IPS-18a (cell line): ENCODE measurements around the gene MYH7.

Experiments used
- H3K27ac ChIP-seq: one replicate; pipeline ENCODE4 v1.5.1; 2013; ENCODE audit warnings: low read length
- H3K27me3 ChIP-seq: one replicate; pipeline ENCODE4 v1.6.1; 2013; ENCODE audit warnings: mild to moderate bottlenecking, low read length; ENCODE audit not compliant: control insufficient read depth, insufficient read depth
- H3K36me3 ChIP-seq: one replicate; pipeline ENCODE4 v1.6.1; 2013; ENCODE audit warnings: low read depth, low read length; ENCODE audit not compliant: control insufficient read depth
- H3K4me1 ChIP-seq: one replicate; pipeline ENCODE4 v1.6.1; 2013; ENCODE audit warnings: low read depth, low read length; ENCODE audit not compliant: control insufficient read depth
- H3K4me3 ChIP-seq: one replicate; pipeline ENCODE4 v1.5.1; 2013; ENCODE audit warnings: low read length
- H3K9ac ChIP-seq: one replicate; pipeline ENCODE4 v1.6.1; 2013; ENCODE audit warnings: mild to moderate bottlenecking, low read length, moderate library complexity
- H3K9me3 ChIP-seq: one replicate; pipeline ENCODE4 v1.6.1; 2013; ENCODE audit warnings: low read depth, low read length; ENCODE audit not compliant: control insufficient read depth

MYH7 gene

DNA sequence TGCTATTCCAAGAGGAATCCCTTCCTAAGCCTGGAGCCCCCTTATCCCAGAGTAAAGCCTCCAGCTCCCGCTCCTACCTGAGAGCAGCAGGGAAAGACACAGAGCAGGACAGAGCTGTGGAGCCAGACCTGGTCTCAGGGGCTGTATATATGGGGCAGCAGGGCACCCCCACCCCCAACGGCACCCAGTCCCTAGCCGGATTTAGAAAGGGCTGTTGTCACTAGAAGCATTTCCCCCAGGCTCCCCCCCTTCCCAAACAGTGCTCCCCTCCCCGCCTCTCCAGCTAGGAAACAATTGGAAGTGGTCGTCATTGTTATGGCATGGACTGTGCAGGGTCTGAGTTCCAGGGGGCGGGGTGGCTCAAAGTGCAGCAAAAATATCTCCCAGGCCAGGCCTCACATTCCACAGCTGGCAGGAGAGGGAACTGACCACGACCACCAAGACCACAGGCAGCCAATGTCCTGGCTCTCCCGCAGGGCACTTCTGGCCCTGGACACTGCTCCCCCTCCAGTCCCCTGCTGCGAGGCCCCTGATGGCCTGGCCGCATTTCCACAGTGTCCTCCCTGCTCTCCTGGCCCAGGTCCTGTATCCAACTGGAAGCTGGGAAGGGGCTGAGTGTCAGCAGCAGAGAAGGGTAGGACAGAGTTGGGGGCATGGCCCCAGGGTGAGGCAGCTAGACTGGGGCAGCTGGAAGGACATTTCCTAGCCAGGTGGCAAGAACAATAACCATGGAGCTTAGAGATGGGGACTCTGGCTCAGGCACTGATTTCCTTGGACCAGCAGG, at the start of gene MYH7:
TSS of gene MYH7 (minus strand) at position 118 of the 784 bp plus-strand sequence. CDS start 1,928 bp downstream, outside the sequence.
- Histone ChIP-seq H3K4me3 (no peak within 1 kb of the TSS), H3K27me3 (no peaks in the 10 kb centered on the region), H3K27ac (no peak within 1 kb of the TSS), H3K4me1 (peaks cover 11% of the 10 kb centered on the region), H3K36me3 (no peaks in the 10 kb centered on the region), H3K9me3 (no peaks in the 10 kb centered on the region), H3K9ac (no peak within 1 kb of the TSS)

DNA sequence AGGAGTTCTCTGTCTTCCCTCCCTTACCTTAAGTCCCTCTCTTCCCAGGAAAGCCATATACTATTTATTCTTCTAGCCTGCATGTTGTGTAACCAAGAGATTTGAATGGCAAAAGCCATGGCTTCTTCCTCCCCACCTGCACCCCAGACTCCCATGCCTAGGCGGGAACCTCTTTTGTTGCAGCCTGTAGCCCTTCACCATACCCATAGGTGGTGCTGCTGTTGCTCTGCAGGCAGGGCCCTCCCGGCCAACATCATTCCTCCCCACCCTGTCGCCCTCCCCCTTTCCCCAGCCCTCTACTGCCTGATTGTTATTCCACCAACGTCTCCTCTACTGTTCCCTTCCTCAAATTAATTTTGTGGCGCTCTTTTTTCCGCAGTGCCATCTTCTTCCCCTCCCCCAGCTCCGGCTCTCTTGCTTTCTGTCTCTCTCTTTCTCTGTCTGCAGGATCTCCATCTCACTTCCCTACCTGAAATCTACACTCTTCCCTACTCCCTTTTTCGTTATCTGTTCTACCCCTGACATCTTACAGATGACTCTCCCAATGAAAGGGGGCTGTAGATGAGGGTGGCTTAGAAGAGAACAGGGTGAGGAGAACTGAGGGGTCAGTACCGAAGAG, 47.9 kb upstream of the MYH7 start:
- H3K36me3 ChIP-seq = no peaks in the 10 kb centered on the region
- no peaks in the 10 kb centered on the region for H3K9me3 ChIP-seq
- no peaks in the 10 kb centered on the region for H3K27me3 ChIP-seq
- peak overlapping the region; percentile 80 for H3K27ac ChIP-seq
- H3K4me3 ChIP-seq = peak overlapping the region; percentile 46
- peaks cover 53% of the 10 kb centered on the region for H3K4me1 ChIP-seq
- H3K9ac ChIP-seq = peak overlapping the region; percentile 49

DNA sequence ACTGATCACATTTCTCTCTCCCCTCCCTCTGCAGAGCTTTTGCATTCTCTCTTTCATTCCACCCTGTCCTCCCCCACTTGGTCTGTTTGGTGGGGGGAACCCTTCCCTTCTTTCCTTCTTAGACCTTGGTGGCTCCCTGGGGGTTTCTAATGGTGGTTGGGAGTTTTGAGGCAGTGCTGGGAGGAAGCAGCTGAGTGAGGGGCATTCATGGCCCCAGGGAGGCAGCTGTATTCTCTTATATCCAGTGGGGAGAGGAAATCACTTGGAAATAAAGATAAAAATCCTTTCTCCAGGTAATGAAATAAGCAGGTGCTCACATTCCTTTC, 47.3 kb upstream of the MYH7 start:
- H3K27me3 ChIP-seq = no peaks in the 10 kb centered on the region
- H3K9ac ChIP-seq = peak overlapping the region; percentile 49
- peaks cover 53% of the 10 kb centered on the region for H3K4me1 ChIP-seq
- peak overlapping the region; percentile 46 for H3K4me3 ChIP-seq
- peak overlapping the region; percentile 80 for H3K27ac ChIP-seq
- peaks cover 5% of the 10 kb centered on the region for H3K36me3 ChIP-seq
- no peaks in the 10 kb centered on the region for H3K9me3 ChIP-seq

DNA sequence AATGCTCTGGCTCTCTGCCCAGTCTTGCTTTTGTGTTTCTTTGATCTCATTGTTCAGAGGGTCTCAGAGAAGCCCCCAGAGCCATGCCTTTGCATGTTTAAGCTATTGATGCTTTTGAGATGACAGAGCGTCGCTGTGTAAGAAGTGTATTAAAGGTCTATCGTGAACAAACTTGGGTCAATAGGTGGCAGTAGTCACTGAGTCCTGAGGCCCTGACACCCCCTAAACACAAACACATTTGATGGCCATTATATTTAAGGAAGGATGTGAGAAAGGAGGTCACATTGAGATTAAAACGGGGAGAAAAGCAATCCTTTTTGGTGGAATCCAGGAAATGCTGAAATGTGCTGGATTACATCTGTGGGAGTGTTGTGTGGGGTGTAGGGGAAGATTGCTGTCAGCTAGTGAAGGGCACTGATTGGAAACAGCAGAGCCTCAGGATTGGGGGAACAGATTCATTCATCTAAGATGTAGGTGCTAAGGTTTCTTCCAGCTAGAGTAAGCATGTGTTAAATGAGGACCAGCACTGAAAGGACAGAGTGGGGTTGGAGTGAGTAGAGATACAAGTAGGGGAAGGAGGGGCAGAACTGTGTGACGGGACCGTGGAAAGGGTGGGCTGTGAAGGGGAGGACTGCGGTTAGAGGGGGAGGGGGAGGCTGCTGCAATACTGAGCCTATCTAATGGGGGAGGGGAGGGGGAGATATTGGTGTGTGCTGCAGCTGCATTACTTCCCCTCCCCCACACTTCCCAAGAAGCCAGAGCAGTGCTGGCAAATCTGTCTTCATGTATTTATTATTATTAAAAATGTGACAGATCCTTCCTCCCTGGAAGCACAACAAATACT, 46.7 kb upstream of the MYH7 start:
- Histone ChIP-seq H3K36me3 (peaks cover 11% of the 10 kb centered on the region), H3K4me1 (peaks cover 53% of the 10 kb centered on the region), H3K27me3 (no peaks in the 10 kb centered on the region), H3K9ac (peak overlapping the region; percentile 49), H3K4me3 (peak overlapping the region; percentile 46), H3K27ac (peak overlapping the region; percentile 80), H3K9me3 (no peaks in the 10 kb centered on the region)

DNA sequence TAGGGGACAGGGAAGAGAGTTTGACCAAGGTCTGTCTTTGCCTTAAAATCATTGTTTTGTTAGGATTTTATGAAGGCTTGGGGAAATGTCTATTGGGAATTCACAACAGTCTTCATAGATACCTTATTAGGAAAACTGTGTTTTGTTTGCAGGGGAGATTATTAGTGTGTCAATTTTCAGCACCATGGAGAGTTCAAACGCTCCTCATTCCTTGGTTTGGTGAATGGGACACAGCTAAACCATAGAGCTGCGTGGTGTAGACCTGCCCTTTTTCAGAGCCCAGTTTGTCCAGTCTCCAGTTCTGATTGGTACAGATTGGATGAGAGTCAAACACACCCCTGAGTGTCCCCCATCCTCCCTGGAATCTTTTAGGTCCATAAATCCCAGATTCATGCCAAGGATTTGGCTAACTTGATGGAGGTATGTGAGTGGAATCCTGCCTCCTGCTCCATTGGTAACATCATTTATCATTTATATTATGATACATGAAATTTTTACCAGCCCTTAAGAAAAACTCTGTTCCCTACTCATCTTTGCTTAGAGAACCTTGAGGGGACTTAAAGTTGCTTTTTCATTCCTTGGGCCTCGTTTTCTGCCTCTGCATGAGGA, 46.0 kb upstream of the MYH7 start:
- Histone ChIP-seq H3K4me1 (peaks cover 47% of the 10 kb centered on the region), H3K27me3 (no peaks in the 10 kb centered on the region), H3K36me3 (peaks cover 18% of the 10 kb centered on the region), H3K27ac (no peak overlapping the region), H3K9me3 (no peaks in the 10 kb centered on the region), H3K9ac (no peak overlapping the region), H3K4me3 (no peak overlapping the region)

DNA sequence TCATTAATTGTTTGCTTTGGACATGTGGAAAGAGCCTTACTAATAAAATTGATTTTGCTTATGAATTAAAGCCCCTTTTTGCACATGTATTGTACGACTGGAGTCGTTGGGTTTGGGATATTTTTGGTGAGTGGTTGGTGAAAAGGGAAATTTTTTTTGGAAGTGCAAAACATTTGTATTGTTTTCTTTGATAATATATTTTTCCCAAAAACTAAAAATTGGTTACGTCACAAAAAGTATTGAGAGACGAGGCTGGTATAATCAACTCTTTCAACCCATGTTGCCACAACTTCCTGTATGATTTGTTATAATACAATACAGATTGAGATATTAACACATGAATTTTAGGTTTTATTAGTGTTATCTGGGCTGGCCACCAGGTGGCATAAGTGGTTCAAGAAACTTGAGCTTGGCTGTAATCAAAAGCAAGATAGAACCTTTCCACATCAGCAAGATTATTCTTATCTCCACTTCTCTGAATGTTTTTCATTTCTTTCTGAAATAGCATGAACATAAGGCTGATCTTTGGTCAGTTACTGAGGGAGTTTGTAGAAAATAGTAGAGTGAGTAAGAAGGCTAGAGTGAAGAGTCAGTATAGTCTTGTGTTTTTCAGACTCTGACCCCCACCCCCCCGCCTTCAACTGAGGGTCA, 42.8 kb upstream of the MYH7 start:
- Histone ChIP-seq H3K4me3 (no peak overlapping the region), H3K36me3 (peaks cover 46% of the 10 kb centered on the region), H3K9ac (no peak overlapping the region), H3K27ac (no peak overlapping the region), H3K27me3 (no peaks in the 10 kb centered on the region), H3K9me3 (no peaks in the 10 kb centered on the region), H3K4me1 (peaks cover 18% of the 10 kb centered on the region)

DNA sequence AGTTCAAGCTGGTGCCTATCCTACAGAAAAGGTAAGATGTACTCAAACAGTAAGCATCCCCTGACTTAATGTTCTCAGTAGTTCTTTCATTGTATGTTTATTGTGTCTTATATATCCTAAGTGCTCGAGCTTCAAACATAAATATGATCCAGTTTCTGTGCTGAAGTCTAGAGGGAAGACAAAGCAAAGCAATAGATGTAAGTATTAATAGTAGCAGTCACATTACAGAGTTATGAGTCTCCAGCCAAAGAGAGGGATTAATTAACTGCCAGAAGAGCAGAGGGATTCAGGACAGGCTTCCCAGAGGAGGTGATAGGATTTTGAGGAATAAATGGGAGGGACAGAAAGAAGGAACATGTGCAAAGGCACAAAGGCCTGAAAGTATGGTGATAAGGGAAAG, 35.5 kb upstream of the MYH7 start:
- H3K36me3 ChIP-seq = peaks cover 47% of the 10 kb centered on the region
- H3K4me1 ChIP-seq = no peaks in the 10 kb centered on the region
- H3K9ac ChIP-seq = no peak overlapping the region
- no peaks in the 10 kb centered on the region for H3K9me3 ChIP-seq
- H3K27ac ChIP-seq = no peak overlapping the region
- H3K27me3 ChIP-seq = no peaks in the 10 kb centered on the region
- no peak overlapping the region for H3K4me3 ChIP-seq

DNA sequence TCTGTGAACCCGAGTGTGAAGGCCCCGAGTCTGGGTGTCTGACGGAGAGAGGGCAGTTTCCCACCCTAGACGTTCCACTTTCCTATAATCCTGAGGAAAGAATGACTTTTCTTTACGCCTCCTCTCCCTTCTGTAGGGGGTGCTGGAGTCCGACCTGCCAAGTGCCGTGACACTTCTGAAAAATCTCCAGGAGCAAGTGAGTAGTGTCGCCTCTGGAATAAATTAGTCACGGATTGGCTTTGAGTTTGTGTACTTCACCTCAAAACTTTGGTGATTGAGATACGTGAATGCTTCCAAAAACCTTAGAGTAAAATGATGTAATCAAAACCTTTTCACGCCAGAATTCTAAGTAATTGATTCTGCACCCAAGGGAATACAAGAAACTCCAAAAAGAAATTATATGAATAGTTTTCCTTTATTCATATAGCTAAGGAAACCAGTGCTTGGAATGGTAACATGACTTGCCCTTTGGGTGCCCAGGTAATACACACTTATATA, 34.5 kb upstream of the MYH7 start:
- H3K36me3 ChIP-seq = peaks cover 38% of the 10 kb centered on the region
- H3K4me3 ChIP-seq = peak overlapping the region; percentile 96
- H3K4me1 ChIP-seq = no peaks in the 10 kb centered on the region
- no peaks in the 10 kb centered on the region for H3K27me3 ChIP-seq
- H3K9me3 ChIP-seq = no peaks in the 10 kb centered on the region
- peak overlapping the region; percentile 88 for H3K9ac ChIP-seq
- peak overlapping the region; percentile 88 for H3K27ac ChIP-seq

DNA sequence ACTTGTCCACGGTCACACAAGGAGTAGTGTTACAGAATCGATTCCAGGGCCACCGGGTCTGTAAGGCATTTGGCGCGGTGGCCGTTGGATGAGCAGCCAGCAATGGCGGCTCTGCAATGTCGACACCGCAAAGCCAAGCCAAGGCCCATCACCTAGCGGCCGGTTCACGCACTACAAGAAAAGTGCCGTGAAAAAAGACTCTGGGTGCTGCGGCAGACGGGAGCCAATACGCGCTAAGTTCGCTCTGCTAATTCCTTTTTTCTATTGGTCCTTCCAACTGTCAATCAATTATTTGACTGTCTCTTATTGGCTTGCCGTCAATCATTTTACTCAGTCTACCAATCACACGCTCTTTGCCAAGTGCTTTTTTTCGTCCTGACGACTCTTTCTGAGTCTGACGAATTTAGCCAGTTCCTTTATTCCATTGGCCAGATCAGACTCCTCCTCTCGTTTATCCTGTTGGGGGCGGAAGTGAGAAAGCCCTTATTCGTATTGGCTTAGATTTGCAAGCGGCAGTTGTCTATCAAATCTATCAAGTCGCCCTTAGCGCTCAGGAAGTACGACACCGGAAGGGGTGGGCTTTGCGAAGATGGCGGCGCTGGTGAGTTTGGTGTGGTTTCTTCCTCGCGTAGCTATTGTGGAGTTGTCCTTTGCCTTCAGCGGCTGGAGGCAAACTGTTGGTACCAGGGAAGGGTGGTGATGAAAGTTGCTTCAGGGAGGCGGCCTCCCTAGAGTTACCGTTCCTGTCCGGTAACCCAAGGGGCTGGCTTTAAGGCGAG, 33.9 kb upstream of the MYH7 start, which contains the start of gene NGDN:
TSS of gene NGDN (plus strand) at position 577 of the 779 bp plus-strand sequence. CDS start at position 590, 13 bp downstream.
- peak within 1 kb of the TSS; percentile 88 for H3K9ac ChIP-seq
- no peaks in the 10 kb centered on the region for H3K27me3 ChIP-seq
- peak within 1 kb of the TSS; percentile 88 for H3K27ac ChIP-seq
- H3K36me3 ChIP-seq = peaks cover 31% of the 10 kb centered on the region
- H3K4me1 ChIP-seq = no peaks in the 10 kb centered on the region
- peak within 1 kb of the TSS; percentile 96 for H3K4me3 ChIP-seq
- H3K9me3 ChIP-seq = no peaks in the 10 kb centered on the region

DNA sequence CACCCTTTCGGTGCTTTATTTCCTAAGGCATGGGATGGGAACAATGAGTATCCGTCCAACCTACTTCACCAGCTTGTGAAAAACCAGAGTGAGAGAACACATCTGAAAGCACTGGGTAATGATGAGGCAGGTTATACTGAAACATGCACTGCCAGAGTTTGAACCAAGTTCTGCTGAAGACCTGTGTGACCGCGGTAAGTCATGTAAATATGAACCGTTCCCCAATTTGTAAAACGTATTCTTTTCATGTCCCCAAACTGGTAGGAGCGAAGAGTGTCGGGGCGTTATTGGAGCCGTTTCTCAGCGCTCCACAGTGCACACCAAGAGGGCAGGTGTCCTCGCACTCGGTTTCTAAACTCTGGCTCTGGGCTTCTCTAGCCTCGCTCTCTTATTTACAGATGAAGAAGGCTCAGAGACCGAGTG, 33.3 kb upstream of the MYH7 start:
- peak overlapping the region; percentile 38 for H3K9ac ChIP-seq
- no peak overlapping the region for H3K27ac ChIP-seq
- H3K36me3 ChIP-seq = peaks cover 25% of the 10 kb centered on the region
- H3K4me1 ChIP-seq = no peaks in the 10 kb centered on the region
- H3K27me3 ChIP-seq = no peaks in the 10 kb centered on the region
- H3K4me3 ChIP-seq = peak overlapping the region; percentile 45
- no peaks in the 10 kb centered on the region for H3K9me3 ChIP-seq
